ENCODE data around the gene HIVEP3. TPM values are rescaled to one million over a fixed set of nuclear protein-coding genes. Genes with fewer than 3 reads are reported as not detected.

Gene HIVEP3
- total RNA-seq, 1 donor from 2014 or later, result 8.9 TPM

DNA sequence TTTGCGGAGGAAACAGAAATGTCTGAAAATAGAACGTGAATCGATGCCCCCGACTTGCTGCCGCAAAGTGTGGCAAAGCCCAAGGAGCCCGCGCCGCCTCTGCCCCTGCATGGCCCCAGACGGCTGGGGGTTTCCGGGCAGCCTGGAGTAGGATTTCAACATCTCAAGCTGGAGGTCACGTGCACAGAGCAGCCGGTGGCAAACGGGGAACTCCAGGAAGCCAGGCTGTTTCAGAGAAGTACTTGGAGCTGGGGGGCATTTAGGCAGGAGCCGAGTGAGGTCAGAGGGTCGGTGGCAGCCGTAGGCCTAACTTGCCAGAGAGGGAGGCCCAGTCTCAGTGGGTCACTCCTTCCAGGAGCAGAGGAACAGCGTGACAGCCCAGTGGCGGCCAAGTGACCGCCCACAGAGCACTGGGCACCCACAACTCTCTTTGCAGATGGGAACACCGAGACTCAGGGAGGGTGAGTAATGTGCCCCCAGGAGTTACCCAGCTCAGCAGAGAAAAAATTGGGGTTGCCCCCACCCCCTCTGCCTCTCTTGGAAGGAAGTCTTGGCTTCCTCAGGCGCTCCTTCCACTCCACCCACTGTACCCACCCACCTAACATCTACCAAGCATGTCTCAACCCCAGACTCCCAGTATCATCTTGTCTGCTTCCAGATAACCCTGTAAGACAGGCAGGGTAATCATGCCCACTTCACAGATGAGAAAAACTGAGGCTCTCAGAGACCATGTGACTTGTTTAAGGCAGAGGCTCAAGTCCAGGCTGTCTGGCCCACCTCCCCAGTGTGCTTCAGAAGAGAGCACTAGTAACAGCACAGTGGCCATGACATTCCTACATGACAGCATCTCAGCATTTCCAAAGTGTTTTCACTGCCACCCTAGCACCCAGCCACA, 179.4 kb downstream of the HIVEP3 start:
- Histone ChIP-seq H3K4me1 (ENCODE audit: insufficient read depth, low read length) (peaks cover 43% of the 10 kb centered on the region), H3K27me3 (ENCODE audit: insufficient read depth, low read length) (no peaks in the 10 kb centered on the region), H2AFZ (ENCODE audit: low read depth, low read length) (peak overlapping the region; percentile 4), H3K79me2 (ENCODE audit: insufficient read depth, low read length) (peaks cover 8% of the 10 kb centered on the region), H3K36me3 (ENCODE audit: insufficient read depth, low read length) (no peaks in the 10 kb centered on the region), H3K4me2 (ENCODE audit: low read length) (peak overlapping the region; percentile 28), H3K9me3 (ENCODE audit: insufficient read depth, low read depth, low read length) (no peaks in the 10 kb centered on the region), H3K4me3 (ENCODE audit: insufficient read depth, low read depth, low read length) (no peak overlapping the region), H3K27ac (ENCODE audit: low read depth, low read length) (peak overlapping the region; percentile 47), H3K9ac (ENCODE audit: low read length) (no peak overlapping the region), H4K20me1 (ENCODE audit: insufficient read depth, low read length) (no peaks in the 10 kb centered on the region)
- H3K27ac Mint-ChIP-seq (ENCODE audit: unreplicated experiment), result no peak overlapping the region
- FAIRE-seq, result no peak
- H3K9me3 Mint-ChIP-seq (ENCODE audit: unreplicated experiment), result peaks cover 2% of the 10 kb centered on the region
- H3K4me1 Mint-ChIP-seq (ENCODE audit: low read depth, unreplicated experiment), result peaks cover 18% of the 10 kb centered on the region
- TF ChIP-seq EZH2 (IDR thresholded peaks at IDR 0.05; ENCODE audit: insufficient read depth, low read length), result no peak
- TF ChIP-seq, protein P1, sequence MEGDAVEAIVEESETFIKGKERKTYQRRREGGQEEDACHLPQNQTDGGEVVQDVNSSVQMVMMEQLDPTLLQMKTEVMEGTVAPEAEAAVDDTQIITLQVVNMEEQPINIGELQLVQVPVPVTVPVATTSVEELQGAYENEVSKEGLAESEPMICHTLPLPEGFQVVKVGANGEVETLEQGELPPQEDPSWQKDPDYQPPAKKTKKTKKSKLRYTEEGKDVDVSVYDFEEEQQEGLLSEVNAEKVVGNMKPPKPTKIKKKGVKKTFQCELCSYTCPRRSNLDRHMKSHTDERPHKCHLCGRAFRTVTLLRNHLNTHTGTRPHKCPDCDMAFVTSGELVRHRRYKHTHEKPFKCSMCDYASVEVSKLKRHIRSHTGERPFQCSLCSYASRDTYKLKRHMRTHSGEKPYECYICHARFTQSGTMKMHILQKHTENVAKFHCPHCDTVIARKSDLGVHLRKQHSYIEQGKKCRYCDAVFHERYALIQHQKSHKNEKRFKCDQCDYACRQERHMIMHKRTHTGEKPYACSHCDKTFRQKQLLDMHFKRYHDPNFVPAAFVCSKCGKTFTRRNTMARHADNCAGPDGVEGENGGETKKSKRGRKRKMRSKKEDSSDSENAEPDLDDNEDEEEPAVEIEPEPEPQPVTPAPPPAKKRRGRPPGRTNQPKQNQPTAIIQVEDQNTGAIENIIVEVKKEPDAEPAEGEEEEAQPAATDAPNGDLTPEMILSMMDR (IDR thresholded peaks at IDR 0.05; ENCODE audit: insufficient read depth, low read depth, low read length), result no peak
- H3K36me3 Mint-ChIP-seq (ENCODE audit: low read depth, unreplicated experiment), result no peaks in the 10 kb centered on the region
- DNase-seq (ENCODE audit: low read depth), result no peak
- H3K4me3 Mint-ChIP-seq (ENCODE audit: unreplicated experiment), result no peak overlapping the region
- peaks cover 34% of the 10 kb centered on the region for H3K27me3 Mint-ChIP-seq (ENCODE audit: low read depth, unreplicated experiment)

GRCh38 chr1:41738475-41738874, 180.2 kb downstream of the HIVEP3 start:
- TF ChIP-seq, protein P1 (IDR thresholded peaks at IDR 0.05; ENCODE audit: insufficient read depth, low read depth, low read length), result no peak
- TF ChIP-seq EZH2 (IDR thresholded peaks at IDR 0.05; ENCODE audit: insufficient read depth, low read length), result no peak
- Histone ChIP-seq H4K20me1 (ENCODE audit: insufficient read depth, low read length) (no peaks in the 10 kb centered on the region), H3K79me2 (ENCODE audit: insufficient read depth, low read length) (peaks cover 8% of the 10 kb centered on the region), H3K9ac (ENCODE audit: low read length) (no peak overlapping the region), H3K36me3 (ENCODE audit: insufficient read depth, low read length) (no peaks in the 10 kb centered on the region), H3K4me2 (ENCODE audit: low read length) (peak overlapping the region; percentile 28), H3K4me3 (ENCODE audit: insufficient read depth, low read depth, low read length) (no peak overlapping the region), H3K4me1 (ENCODE audit: insufficient read depth, low read length) (peaks cover 39% of the 10 kb centered on the region), H3K27me3 (ENCODE audit: insufficient read depth, low read length) (no peaks in the 10 kb centered on the region), H3K9me3 (ENCODE audit: insufficient read depth, low read depth, low read length) (no peaks in the 10 kb centered on the region), H3K27ac (ENCODE audit: low read depth, low read length) (peak overlapping the region; percentile 47), H2AFZ (ENCODE audit: low read depth, low read length) (peak overlapping the region; percentile 4)
- Mint-ChIP-seq H3K36me3 (ENCODE audit: low read depth, unreplicated experiment) (no peaks in the 10 kb centered on the region), H3K4me3 (ENCODE audit: unreplicated experiment) (no peak overlapping the region), H3K27ac (ENCODE audit: unreplicated experiment) (no peak overlapping the region), H3K27me3 (ENCODE audit: low read depth, unreplicated experiment) (peaks cover 41% of the 10 kb centered on the region), H3K4me1 (ENCODE audit: low read depth, unreplicated experiment) (peaks cover 13% of the 10 kb centered on the region), H3K9me3 (ENCODE audit: unreplicated experiment) (peaks cover 2% of the 10 kb centered on the region)
- FAIRE-seq, result no peak
- DNase-seq (ENCODE audit: low read depth), result peak; percentile 58

- no peak for DNase-seq (ENCODE audit: low read depth)
- Histone ChIP-seq H3K36me3 (ENCODE audit: insufficient read depth, low read length) (no peaks in the 10 kb centered on the region), H3K4me1 (ENCODE audit: insufficient read depth, low read length) (peaks cover 34% of the 10 kb centered on the region), H3K79me2 (ENCODE audit: insufficient read depth, low read length) (peaks cover 8% of the 10 kb centered on the region), H3K27ac (ENCODE audit: low read depth, low read length) (no peak overlapping the region), H3K9ac (ENCODE audit: low read length) (no peak overlapping the region), H3K4me2 (ENCODE audit: low read length) (no peak overlapping the region), H4K20me1 (ENCODE audit: insufficient read depth, low read length) (no peaks in the 10 kb centered on the region), H3K27me3 (ENCODE audit: insufficient read depth, low read length) (no peaks in the 10 kb centered on the region), H2AFZ (ENCODE audit: low read depth, low read length) (no peak overlapping the region), H3K4me3 (ENCODE audit: insufficient read depth, low read depth, low read length) (no peak overlapping the region), H3K9me3 (ENCODE audit: insufficient read depth, low read depth, low read length) (no peaks in the 10 kb centered on the region)
- FAIRE-seq, result no peak
- H3K4me3 Mint-ChIP-seq (ENCODE audit: unreplicated experiment), result no peak overlapping the region
- H3K9me3 Mint-ChIP-seq (ENCODE audit: unreplicated experiment), result peaks cover 2% of the 10 kb centered on the region
- H3K36me3 Mint-ChIP-seq (ENCODE audit: low read depth, unreplicated experiment), result no peaks in the 10 kb centered on the region
- H3K4me1 Mint-ChIP-seq (ENCODE audit: low read depth, unreplicated experiment), result peaks cover 12% of the 10 kb centered on the region
- H3K27ac Mint-ChIP-seq (ENCODE audit: unreplicated experiment), result no peak overlapping the region
- TF ChIP-seq, protein P1 (IDR thresholded peaks at IDR 0.05; ENCODE audit: insufficient read depth, low read depth, low read length), result no peak
- no peak for TF ChIP-seq EZH2 (IDR thresholded peaks at IDR 0.05; ENCODE audit: insufficient read depth, low read length)
- peaks cover 42% of the 10 kb centered on the region for H3K27me3 Mint-ChIP-seq (ENCODE audit: low read depth, unreplicated experiment)
Observed at GRCh38 chr1:41738006-41738405, 180.7 kb downstream of the HIVEP3 start.

All from astrocyte (in vitro differentiated cells and primary cell).